ENCODE data around the gene RNF182. TPM values are rescaled to one million over a fixed set of nuclear protein-coding genes. Genes with fewer than 3 reads are reported as not detected.
"Not testable (repeated sequence)": the region's sequence is repeated elsewhere in the genome, so short reads cannot be mapped to it uniquely, and the experiment has no call there.

Gene RNF182, protein sequence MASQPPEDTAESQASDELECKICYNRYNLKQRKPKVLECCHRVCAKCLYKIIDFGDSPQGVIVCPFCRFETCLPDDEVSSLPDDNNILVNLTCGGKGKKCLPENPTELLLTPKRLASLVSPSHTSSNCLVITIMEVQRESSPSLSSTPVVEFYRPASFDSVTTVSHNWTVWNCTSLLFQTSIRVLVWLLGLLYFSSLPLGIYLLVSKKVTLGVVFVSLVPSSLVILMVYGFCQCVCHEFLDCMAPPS
- total RNA-seq (under 1 TPM; 0.16 to 0.25 TPM), total RNA-seq (0.60 to 0.93 reads per million in 2 donors)

DNA sequence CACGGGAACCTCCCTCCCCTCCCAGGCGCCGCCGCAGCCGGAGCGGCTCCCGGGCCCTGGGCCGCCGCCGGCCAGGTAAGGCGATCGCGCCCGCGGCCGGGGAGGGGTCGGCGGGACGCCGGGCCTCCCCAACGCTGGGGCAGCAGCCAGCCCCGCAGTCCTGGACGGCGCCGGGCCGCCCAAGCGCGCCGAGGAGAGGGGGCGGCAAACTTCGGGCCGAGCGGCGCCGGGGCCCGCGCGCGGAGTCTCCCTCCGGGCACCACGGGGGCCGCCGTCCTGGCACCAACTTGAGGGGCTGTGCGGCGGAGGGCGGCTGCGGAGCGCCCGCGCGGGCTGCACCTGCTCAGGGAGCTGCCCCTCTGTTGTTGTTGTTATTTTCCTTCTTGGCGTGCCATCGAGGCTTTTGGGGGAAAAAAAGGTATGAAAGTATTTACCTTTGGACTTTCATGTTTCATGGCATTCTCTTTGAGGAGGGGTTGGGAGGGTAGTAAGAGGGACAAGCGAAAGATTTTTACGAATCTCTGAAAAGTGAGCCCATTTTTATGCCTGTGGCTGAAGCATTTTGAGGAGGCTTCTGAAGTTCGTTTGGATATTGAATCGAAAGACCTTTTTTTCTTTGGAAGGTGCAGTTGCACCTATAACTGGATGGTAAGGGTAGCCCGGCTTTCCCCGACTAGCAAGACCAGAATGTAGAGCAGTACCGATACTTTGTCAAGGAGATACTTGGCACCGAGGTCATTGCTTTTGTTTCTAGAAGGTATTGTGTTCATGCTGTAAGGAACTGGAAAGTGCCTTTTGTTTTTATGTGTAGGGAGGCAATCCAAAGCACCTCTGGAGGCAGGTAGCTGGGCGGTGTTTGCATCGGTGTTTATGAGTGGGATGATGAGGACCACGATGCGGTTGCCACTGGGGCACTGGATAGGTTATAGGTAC, at the start of gene RNF182:
RNF182 (plus strand) TSS at position 4 of the 933 bp plus-strand sequence. CDS start 52,168 bp downstream, outside the sequence.
- peak within 1 kb of the TSS; percentile 92 for H3K4me3 Mint-ChIP-seq
- H3K27ac Mint-ChIP-seq = peak within 1 kb of the TSS; percentile 62
- DNase-seq = peak; percentile 32 to 45 (median 44)
- H3K4me1 Mint-ChIP-seq = peaks cover 14% of the 10 kb centered on the region
- peaks cover 51% of the 10 kb centered on the region for H3K27me3 Mint-ChIP-seq
- H3K36me3 Mint-ChIP-seq (ENCODE audit: low read depth) = peaks cover 4% of the 10 kb centered on the region
- no peaks in the 10 kb centered on the region for H3K9me3 ChIP-seq (ENCODE audit: control insufficient read depth, low read length, poor library complexity, severe bottlenecking)
- peak; percentile 20 for ATAC-seq

GRCh38 chr6:13877051-13877450, 47.7 kb upstream of the RNF182 start:
- no peaks in the 10 kb centered on the region for H3K9me3 ChIP-seq (ENCODE audit: control insufficient read depth, low read length, poor library complexity, severe bottlenecking)
- no peak overlapping the region for H3K4me3 Mint-ChIP-seq
- H3K4me1 Mint-ChIP-seq = peaks cover 13% of the 10 kb centered on the region
- DNase-seq (no peak), ATAC-seq (no peak)
- peaks cover 2% of the 10 kb centered on the region for H3K36me3 Mint-ChIP-seq (ENCODE audit: low read depth)
- H3K27me3 Mint-ChIP-seq = peaks cover 23% of the 10 kb centered on the region
- no peak overlapping the region for H3K27ac Mint-ChIP-seq

GRCh38 chr6:13880061-13880663, 44.6 kb upstream of the RNF182 start:
- H3K4me3 Mint-ChIP-seq; H3K36me3 Mint-ChIP-seq (ENCODE audit: low read depth); H3K4me1 Mint-ChIP-seq; ATAC-seq; H3K9me3 ChIP-seq (ENCODE audit: control insufficient read depth, low read length, poor library complexity, severe bottlenecking); DNase-seq; H3K27ac Mint-ChIP-seq: not testable (repeated sequence)
- peaks cover 17% of the 10 kb centered on the region for H3K27me3 Mint-ChIP-seq

DNA sequence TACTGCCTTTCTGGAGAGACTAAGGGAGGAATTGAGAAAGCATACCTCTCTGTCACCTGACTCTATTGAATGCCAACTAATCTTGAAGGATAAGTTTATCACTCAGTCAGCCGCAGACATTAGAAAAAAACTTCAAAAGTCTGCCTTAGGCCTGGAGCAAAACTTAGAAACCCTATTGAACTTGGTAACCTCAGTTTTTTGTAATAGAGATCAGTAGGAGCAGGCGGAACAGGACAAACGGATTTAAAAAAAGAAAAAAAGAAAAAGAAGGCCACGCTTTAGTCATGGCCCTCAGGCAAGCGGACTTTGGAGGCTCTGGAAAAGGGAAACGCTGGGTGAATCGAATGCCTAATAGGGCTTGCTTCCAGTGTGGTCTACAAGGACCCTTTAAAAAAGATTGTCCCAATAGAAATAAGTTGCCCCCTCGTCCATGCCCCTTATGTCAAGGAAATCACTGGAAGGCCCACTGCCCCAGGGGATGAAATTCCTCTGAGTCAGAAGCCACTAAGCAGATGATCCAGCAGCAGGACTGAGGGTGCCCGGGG, 43.1 kb upstream of the RNF182 start:
- H3K9me3 ChIP-seq (ENCODE audit: control insufficient read depth, low read length, poor library complexity, severe bottlenecking) = no peaks in the 10 kb centered on the region
- Mint-ChIP-seq H3K36me3 (ENCODE audit: low read depth) (peaks cover 5% of the 10 kb centered on the region), H3K27ac (no peak overlapping the region), H3K27me3 (peaks cover 17% of the 10 kb centered on the region), H3K4me1 (no peaks in the 10 kb centered on the region), H3K4me3 (no peak overlapping the region)
- DNase-seq = no peak
- ATAC-seq = no peak

DNA sequence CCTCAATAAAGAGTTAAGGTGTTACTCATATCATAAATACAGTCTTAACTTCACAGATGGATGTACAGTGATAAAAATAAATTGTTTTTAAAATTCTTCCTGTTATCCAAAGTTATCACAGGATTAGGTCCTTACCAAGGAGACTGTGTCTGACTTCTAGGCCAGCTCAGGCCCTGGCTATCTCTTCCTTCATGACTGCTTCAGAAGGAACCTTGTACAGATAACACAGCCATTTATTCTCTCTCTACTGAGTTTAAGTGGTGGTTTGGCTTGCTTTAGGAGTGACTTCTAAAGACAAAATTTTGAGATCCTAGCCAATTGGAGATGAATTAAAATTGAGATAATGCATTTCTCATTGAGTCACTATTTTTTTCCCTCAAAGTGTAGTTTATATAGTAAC, 40.8 kb upstream of the RNF182 start:
- H3K36me3 Mint-ChIP-seq (ENCODE audit: low read depth) = peaks cover 7% of the 10 kb centered on the region
- H3K4me3 Mint-ChIP-seq = no peak overlapping the region
- H3K4me1 Mint-ChIP-seq = no peaks in the 10 kb centered on the region
- DNase-seq = no peak
- no peak for ATAC-seq
- no peak overlapping the region for H3K27ac Mint-ChIP-seq
- no peaks in the 10 kb centered on the region for H3K9me3 ChIP-seq (ENCODE audit: control insufficient read depth, low read length, poor library complexity, severe bottlenecking)
- H3K27me3 Mint-ChIP-seq = peaks cover 16% of the 10 kb centered on the region

DNA sequence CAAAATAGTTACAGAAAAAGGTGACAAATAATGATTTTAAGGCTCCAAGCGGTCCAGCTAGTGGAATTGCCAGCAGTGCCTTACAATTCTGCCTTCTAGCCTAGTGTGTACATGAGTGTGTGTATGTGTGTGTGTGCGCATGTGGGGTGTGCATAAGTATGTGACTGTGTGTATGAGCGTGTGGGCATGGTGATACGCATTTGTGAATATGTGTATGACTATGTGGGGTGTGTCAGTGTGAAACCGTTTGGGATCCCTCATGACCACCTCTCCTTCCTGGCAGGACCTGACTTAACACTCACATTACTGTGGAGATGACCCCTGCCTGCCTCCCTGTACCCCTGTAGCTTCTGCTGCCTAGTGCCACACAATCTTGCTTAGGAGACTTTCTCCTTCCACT, 40.4 kb upstream of the RNF182 start:
- Mint-ChIP-seq H3K27ac (no peak overlapping the region), H3K36me3 (ENCODE audit: low read depth) (peaks cover 7% of the 10 kb centered on the region), H3K27me3 (peaks cover 12% of the 10 kb centered on the region), H3K4me1 (no peaks in the 10 kb centered on the region), H3K4me3 (no peak overlapping the region)
- H3K9me3 ChIP-seq (ENCODE audit: control insufficient read depth, low read length, poor library complexity, severe bottlenecking) = no peaks in the 10 kb centered on the region
- no peak for ATAC-seq
- DNase-seq = no peak

DNA sequence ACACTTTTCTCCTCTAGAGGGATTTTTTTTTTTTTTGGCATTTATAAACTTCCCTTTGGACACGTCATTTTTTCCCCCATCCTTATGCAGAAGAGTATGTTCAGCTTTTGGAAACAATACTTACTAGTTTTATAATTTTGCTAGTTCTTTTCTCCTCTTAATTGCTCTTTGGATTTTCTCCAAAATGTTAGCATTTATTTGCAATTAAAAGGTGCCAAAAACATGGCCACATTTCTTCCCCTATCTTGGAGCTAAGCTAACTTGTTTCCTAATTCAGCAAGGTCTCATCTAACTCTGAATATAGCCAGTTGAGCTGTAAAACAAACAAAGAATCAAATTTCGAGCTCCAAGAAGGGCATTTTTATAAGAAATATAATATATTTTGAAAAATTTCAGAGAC, 39.2 kb upstream of the RNF182 start:
- no peaks in the 10 kb centered on the region for H3K9me3 ChIP-seq (ENCODE audit: control insufficient read depth, low read length, poor library complexity, severe bottlenecking)
- Mint-ChIP-seq H3K36me3 (ENCODE audit: low read depth) (peaks cover 7% of the 10 kb centered on the region), H3K27me3 (peaks cover 8% of the 10 kb centered on the region), H3K27ac (no peak overlapping the region), H3K4me3 (no peak overlapping the region), H3K4me1 (no peaks in the 10 kb centered on the region)
- DNase-seq = no peak
- ATAC-seq = no peak

DNA sequence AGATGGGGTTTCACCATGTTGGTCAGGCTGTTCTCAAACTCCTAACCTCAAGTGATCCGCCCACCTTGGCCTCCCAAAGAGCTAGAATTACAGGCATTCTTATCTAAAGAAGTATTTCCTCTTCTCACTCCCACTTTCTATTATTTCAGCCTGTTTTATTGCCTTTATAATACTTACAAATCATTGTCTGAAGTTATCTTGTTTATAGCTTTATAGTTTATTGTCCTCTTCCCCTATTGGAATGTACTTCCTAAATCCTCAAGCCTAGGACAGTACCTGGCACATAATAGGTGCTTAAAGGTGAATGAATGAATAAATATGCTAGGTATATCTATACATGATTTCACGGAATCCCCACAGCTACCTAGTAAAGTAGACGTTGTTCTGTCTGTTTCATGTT, 37.8 kb upstream of the RNF182 start:
- H3K27ac Mint-ChIP-seq = peak overlapping the region; percentile 75
- no peaks in the 10 kb centered on the region for H3K4me1 Mint-ChIP-seq
- H3K27me3 Mint-ChIP-seq = peaks cover 1% of the 10 kb centered on the region
- H3K4me3 Mint-ChIP-seq = no peak overlapping the region
- H3K36me3 Mint-ChIP-seq (ENCODE audit: low read depth) = peaks cover 5% of the 10 kb centered on the region
- ATAC-seq (no peak), DNase-seq (no peak)
- no peaks in the 10 kb centered on the region for H3K9me3 ChIP-seq (ENCODE audit: control insufficient read depth, low read length, poor library complexity, severe bottlenecking)

DNA sequence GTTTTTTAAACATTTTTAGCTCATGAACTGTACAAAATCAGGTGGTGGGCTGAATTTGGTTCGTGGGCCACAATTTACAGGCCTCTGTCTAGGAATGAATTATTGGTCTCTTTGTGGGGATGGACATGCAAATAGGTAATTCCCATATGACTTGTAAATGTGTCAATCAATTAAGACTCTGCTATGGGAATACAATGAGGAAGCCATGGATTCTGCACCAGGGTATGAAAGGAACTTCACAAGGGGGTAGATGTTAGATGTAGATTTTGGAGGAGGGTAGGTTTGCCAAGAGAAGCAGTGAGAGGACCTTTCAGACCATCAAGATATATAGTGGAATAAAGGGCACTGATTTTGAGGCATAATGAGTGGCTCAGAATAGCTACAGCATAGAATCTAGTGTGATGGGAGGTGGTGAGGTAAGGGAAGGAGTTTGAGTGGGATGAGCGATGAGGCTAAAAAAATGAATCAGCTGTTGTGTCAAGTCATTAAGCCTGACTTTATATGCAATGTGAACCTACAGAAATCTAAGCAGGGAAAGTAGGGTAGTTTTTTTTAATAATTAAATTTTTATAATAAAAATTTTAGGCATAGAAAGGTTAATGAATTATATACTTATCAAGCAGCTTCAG, 32.6 kb upstream of the RNF182 start:
- Mint-ChIP-seq H3K36me3 (ENCODE audit: low read depth) (peaks cover 7% of the 10 kb centered on the region), H3K27ac (no peak overlapping the region), H3K27me3 (peaks cover 24% of the 10 kb centered on the region), H3K4me1 (no peaks in the 10 kb centered on the region), H3K4me3 (no peak overlapping the region)
- no peak for DNase-seq
- H3K9me3 ChIP-seq (ENCODE audit: control insufficient read depth, low read length, poor library complexity, severe bottlenecking) = no peaks in the 10 kb centered on the region
- no peak for ATAC-seq

GRCh38 chr6:13902922-13903321, 21.8 kb upstream of the RNF182 start:
- peaks cover 5% of the 10 kb centered on the region for H3K36me3 Mint-ChIP-seq (ENCODE audit: low read depth)
- H3K27ac Mint-ChIP-seq = peak overlapping the region; percentile 34
- peaks cover 5% of the 10 kb centered on the region for H3K4me1 Mint-ChIP-seq
- ATAC-seq = no peak
- no peak for DNase-seq
- no peak overlapping the region for H3K4me3 Mint-ChIP-seq
- no peaks in the 10 kb centered on the region for H3K9me3 ChIP-seq (ENCODE audit: control insufficient read depth, low read length, poor library complexity, severe bottlenecking)
- H3K27me3 Mint-ChIP-seq = peaks cover 55% of the 10 kb centered on the region

- Mint-ChIP-seq H3K4me3 (no peak overlapping the region), H3K4me1 (peaks cover 5% of the 10 kb centered on the region), H3K36me3 (ENCODE audit: low read depth) (peaks cover 5% of the 10 kb centered on the region), H3K27me3 (peaks cover 53% of the 10 kb centered on the region), H3K27ac (no peak overlapping the region)
- no peak for ATAC-seq
- H3K9me3 ChIP-seq (ENCODE audit: control insufficient read depth, low read length, poor library complexity, severe bottlenecking) = no peaks in the 10 kb centered on the region
- DNase-seq = no peak
Measured at GRCh38 chr6:13903364-13903763, 21.4 kb upstream of the RNF182 start.

DNA sequence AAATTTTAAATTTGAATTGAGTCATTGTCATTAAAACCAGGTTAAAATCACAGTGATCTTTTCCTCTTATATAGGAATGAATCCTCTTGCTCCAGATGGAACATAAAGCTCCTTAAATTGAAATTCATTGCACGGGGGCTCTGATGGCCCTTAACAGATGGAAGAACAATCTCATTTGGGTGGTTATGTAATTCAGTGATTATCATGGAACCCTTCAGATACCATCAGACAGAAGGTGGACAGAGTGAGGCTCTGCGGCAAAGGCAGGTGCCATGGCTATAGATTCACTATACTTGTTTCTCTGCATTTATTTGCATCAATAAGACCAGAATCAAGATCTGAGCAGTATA, 17.8 kb upstream of the RNF182 start:
- DNase-seq (no peak), ATAC-seq (no peak)
- Mint-ChIP-seq H3K27me3 (peaks cover 49% of the 10 kb centered on the region), H3K4me1 (peaks cover 10% of the 10 kb centered on the region), H3K36me3 (ENCODE audit: low read depth) (peaks cover 2% of the 10 kb centered on the region), H3K4me3 (no peak overlapping the region), H3K27ac (no peak overlapping the region)
- H3K9me3 ChIP-seq (ENCODE audit: control insufficient read depth, low read length, poor library complexity, severe bottlenecking) = no peaks in the 10 kb centered on the region
